ENCODE results near the gene DUOXA1. TPM values are rescaled to one million over a fixed set of nuclear protein-coding genes. Genes with fewer than 3 reads are reported as not detected.

The DUOXA1 gene
- total RNA-seq, 1 experiment from 2014 or later, result not detected

DNA sequence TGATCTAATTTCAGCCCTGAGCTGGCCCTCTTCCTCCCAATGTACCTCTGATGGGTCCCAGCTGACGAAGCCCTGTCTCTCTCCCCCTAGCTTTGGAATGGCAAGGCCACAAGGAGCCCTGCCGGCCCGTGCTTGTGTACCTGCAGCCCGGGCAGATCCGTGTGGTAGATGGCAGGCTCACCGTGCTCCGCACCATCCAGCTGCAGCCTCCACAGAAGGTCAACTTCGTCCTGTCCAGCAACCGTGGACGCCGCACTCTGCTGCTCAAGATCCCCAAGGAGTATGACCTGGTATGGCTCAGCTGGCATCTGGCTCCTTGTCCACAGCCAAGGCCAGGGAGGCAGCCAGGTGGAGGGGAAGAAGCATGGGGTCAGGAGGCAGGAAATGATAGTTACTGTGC lies 14.3 kb upstream of the DUOXA1 start:
- ChIA-PET POLR2A (ENCODE audit: unreplicated experiment) (no interaction called here), CTCF (interaction anchor here (1.5 kb wide), 1 partner anchor 19 kb away, joined by 3 read pairs; no protein-coding TSS in a partner anchor)
- Histone ChIP-seq H3K4me1 (ENCODE audit: insufficient read depth, low read length) (peaks cover 14% of the 10 kb centered on the region), H3K9ac (ENCODE audit: low read length) (no peak overlapping the region), H3K27me3 (ENCODE audit: low read length) (no peaks in the 10 kb centered on the region), H3K27ac (ENCODE audit: low read length) (no peak overlapping the region), H3K79me2 (ENCODE audit: low read length) (no peaks in the 10 kb centered on the region), H2AFZ (ENCODE audit: low read length) (no peak overlapping the region), H4K20me1 (ENCODE audit: low read length) (no peaks in the 10 kb centered on the region), H3K4me3 (ENCODE audit: low read length) (no peak overlapping the region), H3K36me3 (ENCODE audit: low read depth, low read length) (no peaks in the 10 kb centered on the region), H3K9me3 (ENCODE audit: low read length) (no peaks in the 10 kb centered on the region), H3K4me2 (ENCODE audit: low read length) (no peak overlapping the region), H3F3A (ENCODE audit: low read length, unreplicated experiment) (no peaks in the 10 kb centered on the region), H3K9me2 (replicated peaks; ENCODE audit: low read length) (no peaks in the 10 kb centered on the region)
- BruUV-seq (replicated peaks), result no TSS peak
- DNase-seq (no peak), ATAC-seq (no peak)
- TF ChIP-seq, protein P1, sequence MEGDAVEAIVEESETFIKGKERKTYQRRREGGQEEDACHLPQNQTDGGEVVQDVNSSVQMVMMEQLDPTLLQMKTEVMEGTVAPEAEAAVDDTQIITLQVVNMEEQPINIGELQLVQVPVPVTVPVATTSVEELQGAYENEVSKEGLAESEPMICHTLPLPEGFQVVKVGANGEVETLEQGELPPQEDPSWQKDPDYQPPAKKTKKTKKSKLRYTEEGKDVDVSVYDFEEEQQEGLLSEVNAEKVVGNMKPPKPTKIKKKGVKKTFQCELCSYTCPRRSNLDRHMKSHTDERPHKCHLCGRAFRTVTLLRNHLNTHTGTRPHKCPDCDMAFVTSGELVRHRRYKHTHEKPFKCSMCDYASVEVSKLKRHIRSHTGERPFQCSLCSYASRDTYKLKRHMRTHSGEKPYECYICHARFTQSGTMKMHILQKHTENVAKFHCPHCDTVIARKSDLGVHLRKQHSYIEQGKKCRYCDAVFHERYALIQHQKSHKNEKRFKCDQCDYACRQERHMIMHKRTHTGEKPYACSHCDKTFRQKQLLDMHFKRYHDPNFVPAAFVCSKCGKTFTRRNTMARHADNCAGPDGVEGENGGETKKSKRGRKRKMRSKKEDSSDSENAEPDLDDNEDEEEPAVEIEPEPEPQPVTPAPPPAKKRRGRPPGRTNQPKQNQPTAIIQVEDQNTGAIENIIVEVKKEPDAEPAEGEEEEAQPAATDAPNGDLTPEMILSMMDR (conservative IDR thresholded peaks at IDR 0.05; ENCODE audit: low read depth, low read length), result no peak
- TF ChIP-seq EZH2phosphoT487 (IDR thresholded peaks at IDR 0.05; ENCODE audit: borderline replicate concordance, low read length) (no peak), EZH2 (IDR thresholded peaks at IDR 0.05; ENCODE audit: low read length, unreplicated experiment) (no peak)
- intact Hi-C loops (cut with micrococcal nuclease), result no loop called here

DNA sequence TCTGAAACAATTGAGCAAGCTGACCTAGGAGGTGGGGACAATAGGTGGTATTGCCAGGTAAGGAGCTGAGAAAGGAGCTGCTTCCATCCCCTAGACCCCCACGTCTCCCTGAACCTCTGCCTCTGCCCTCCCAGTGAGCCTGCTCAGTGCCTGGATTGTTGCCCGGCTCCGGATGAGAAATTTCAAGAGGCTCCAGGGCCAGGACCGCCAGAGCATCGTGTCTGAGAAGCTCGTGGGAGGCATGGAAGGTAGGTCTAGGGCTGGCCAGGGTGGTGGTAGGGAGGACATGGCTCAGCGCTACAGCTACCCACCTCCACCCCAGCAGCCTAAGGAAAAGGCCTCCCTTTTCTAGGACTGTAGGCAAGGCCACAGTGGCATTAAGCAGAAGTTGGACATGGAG lies 13.4 kb upstream of the DUOXA1 start:
- ChIA-PET POLR2A (ENCODE audit: unreplicated experiment) (no interaction called here), CTCF (no interaction called here)
- no peaks in the 10 kb centered on the region for H3F3A ChIP-seq (ENCODE audit: low read length, unreplicated experiment)
- no peak overlapping the region for H2AFZ ChIP-seq (ENCODE audit: low read length)
- H3K36me3 ChIP-seq (ENCODE audit: low read depth, low read length), result no peaks in the 10 kb centered on the region
- H3K9me2 ChIP-seq (replicated peaks; ENCODE audit: low read length), result no peaks in the 10 kb centered on the region
- no peak for ATAC-seq
- no peak overlapping the region for H3K4me2 ChIP-seq (ENCODE audit: low read length)
- no peaks in the 10 kb centered on the region for H3K27me3 ChIP-seq (ENCODE audit: low read length)
- H3K9me3 ChIP-seq (ENCODE audit: low read length), result no peaks in the 10 kb centered on the region
- no peak overlapping the region for H3K4me3 ChIP-seq (ENCODE audit: low read length)
- no peak for TF ChIP-seq EZH2phosphoT487 (IDR thresholded peaks at IDR 0.05; ENCODE audit: borderline replicate concordance, low read length)
- TF ChIP-seq, protein P1 (conservative IDR thresholded peaks at IDR 0.05; ENCODE audit: low read depth, low read length), result no peak
- H3K79me2 ChIP-seq (ENCODE audit: low read length), result no peaks in the 10 kb centered on the region
- no peak overlapping the region for H3K9ac ChIP-seq (ENCODE audit: low read length)
- H3K4me1 ChIP-seq (ENCODE audit: insufficient read depth, low read length), result peaks cover 6% of the 10 kb centered on the region
- BruUV-seq (replicated peaks), result no TSS peak
- H3K27ac ChIP-seq (ENCODE audit: low read length), result no peak overlapping the region
- DNase-seq, result no peak
- no peaks in the 10 kb centered on the region for H4K20me1 ChIP-seq (ENCODE audit: low read length)
- intact Hi-C loops (cut with micrococcal nuclease), result no loop called here

DNA sequence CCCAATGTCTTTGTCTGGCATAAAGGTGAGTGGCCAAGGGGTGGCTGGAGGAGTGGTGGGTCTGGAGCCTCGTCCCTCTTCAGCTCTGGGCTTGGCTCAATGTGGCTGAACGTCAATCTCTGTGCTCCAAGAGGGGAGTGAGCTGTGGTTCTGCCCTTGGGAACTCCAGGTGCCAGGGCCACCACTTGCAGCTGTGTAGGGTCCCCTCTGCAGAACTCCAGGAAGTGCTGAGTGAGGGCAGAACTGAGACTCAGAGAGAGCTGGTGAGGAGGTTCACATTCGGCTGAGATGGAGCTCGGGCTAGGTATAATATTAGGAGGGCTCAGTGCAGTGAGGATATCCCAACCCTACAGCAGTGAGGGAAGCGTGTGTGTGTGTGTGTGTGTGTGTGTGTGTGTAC lies 11.7 kb upstream of the DUOXA1 start:
- TF ChIP-seq EZH2 (IDR thresholded peaks at IDR 0.05; ENCODE audit: low read length, unreplicated experiment) (no peak), EZH2phosphoT487 (IDR thresholded peaks at IDR 0.05; ENCODE audit: borderline replicate concordance, low read length) (no peak)
- TF ChIP-seq, protein P1 (conservative IDR thresholded peaks at IDR 0.05; ENCODE audit: low read depth, low read length), result no peak
- H3K4me2 ChIP-seq (ENCODE audit: low read length), result no peak overlapping the region
- intact Hi-C loops (cut with micrococcal nuclease), result no loop called here
- DNase-seq (no peak), ATAC-seq (no peak)
- no peaks in the 10 kb centered on the region for H3F3A ChIP-seq (ENCODE audit: low read length, unreplicated experiment)
- no peaks in the 10 kb centered on the region for H3K9me2 ChIP-seq (replicated peaks; ENCODE audit: low read length)
- no peaks in the 10 kb centered on the region for H4K20me1 ChIP-seq (ENCODE audit: low read length)
- H3K36me3 ChIP-seq (ENCODE audit: low read depth, low read length), result no peaks in the 10 kb centered on the region
- ChIA-PET POLR2A (ENCODE audit: unreplicated experiment) (no interaction called here), CTCF (interaction anchor here (1.5 kb wide), 1 partner anchor 23 kb away, joined by 5 read pairs; no protein-coding TSS in a partner anchor)
- no peak overlapping the region for H3K4me3 ChIP-seq (ENCODE audit: low read length)
- H2AFZ ChIP-seq (ENCODE audit: low read length), result no peak overlapping the region
- no peaks in the 10 kb centered on the region for H3K4me1 ChIP-seq (ENCODE audit: insufficient read depth, low read length)
- no peak overlapping the region for H3K27ac ChIP-seq (ENCODE audit: low read length)
- H3K9ac ChIP-seq (ENCODE audit: low read length), result no peak overlapping the region
- H3K79me2 ChIP-seq (ENCODE audit: low read length), result no peaks in the 10 kb centered on the region
- no peaks in the 10 kb centered on the region for H3K9me3 ChIP-seq (ENCODE audit: low read length)
- H3K27me3 ChIP-seq (ENCODE audit: low read length), result no peaks in the 10 kb centered on the region
- BruUV-seq (replicated peaks), result no TSS peak

Data from PC-3 (cell line).